ENCODE measurements around the gene NHSL1. TPM values are rescaled to one million over a fixed set of nuclear protein-coding genes. Genes with fewer than 3 reads are reported as not detected.
A peak's percentile ranks its signal among the peaks of the same experiment; 100 is the strongest.

The NHSL1 gene
- total RNA-seq, 1 experiment from 2014 or later: 13.9 TPM

DNA sequence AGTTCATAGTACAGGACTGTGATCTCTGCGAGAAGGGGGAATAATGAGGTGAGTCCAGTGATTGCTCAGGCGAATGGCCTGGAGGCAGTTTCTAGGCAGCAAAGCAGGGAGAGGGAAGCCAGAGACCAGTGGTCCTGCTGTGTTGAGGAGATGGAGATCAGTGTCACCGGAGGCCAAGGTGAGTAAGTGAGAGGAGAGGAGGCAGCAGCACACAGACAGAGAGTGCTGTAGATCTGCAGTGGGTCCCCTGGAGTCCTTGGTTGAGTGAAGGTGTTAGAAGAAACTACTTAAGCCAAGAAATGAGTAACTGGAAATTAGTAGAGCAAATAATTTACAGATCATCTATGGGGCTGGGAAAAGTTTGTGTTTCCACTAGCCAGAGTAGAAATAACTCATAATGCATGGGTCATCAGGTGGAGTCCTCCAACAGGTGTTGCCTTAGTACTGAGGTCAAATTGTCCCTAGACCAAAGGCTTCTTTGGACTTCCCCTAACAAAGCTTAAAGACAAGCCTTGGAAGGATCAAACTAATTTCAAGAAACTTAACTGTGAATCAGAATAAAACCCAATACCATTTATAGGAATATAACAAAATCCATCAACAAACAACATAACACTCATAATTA lies 81.7 kb downstream of the NHSL1 start:
- H3K27me3 ChIP-seq (replicated peaks): no peaks in the 10 kb centered on the region
- no peak overlapping the region for H3K27ac ChIP-seq
- peaks cover 15% of the 10 kb centered on the region for H3K36me3 ChIP-seq
- H3K9me3 ChIP-seq (replicated peaks): no peaks in the 10 kb centered on the region; the same call in 1 of the 2 replicates
- no peaks in the 10 kb centered on the region for H3K4me1 ChIP-seq (replicated peaks)
- no peak overlapping the region for H3K4me3 ChIP-seq
- DNase-seq (ENCODE audit: low read depth in 1 of 2, low spot score in 2 of 2): no peak

DNA sequence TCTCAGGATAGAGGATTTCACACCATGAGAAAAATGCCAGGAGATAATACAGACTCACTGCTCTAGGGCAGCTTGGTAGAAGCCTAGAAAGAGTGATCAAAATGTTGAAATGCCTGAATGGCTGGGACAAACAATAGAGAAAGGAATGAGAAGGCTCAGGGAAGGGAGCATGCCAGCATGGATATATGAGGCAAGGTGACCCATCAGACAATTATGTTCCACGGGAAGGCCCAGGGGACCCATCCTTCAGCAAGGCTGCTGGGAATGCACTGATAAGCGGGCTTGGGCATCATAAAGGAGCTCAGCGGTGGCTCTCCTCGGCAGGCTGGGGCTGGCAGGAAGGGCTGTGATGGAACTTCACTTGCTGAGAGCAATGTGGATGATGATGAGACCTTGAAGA lies 83.1 kb downstream of the NHSL1 start:
- no peak for DNase-seq (ENCODE audit: low read depth in 1 of 2, low spot score in 2 of 2)
- Histone ChIP-seq H3K27me3 (replicated peaks) (no peaks in the 10 kb centered on the region), H3K4me1 (replicated peaks) (peaks cover 9% of the 10 kb centered on the region), H3K27ac (no peak overlapping the region), H3K9me3 (replicated peaks) (no peaks in the 10 kb centered on the region; the same call in 1 of the 2 replicates), H3K36me3 (peaks cover 13% of the 10 kb centered on the region), H3K4me3 (no peak overlapping the region)

DNA sequence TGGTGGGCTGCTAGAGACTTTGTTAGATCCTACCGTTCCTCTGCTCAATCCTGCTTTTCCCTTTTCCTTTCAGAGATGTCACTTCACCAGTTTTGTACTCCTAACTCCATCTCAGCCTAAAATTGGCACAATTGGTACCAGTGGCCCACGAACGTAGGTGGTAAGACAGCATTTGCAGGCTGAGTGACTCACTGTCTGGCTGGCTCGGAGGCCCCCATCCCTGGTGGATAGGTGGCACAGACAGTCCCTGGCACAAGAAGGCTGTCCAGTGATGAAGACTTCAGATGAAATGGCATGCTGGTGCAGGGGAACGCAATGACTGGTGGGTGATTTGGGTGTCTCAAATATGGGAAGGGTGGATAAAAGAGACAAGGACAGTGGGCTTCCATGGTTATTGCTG lies 84.2 kb downstream of the NHSL1 start:
- no peaks in the 10 kb centered on the region for H3K27me3 ChIP-seq (replicated peaks)
- no peak for DNase-seq (ENCODE audit: low read depth in 1 of 2, low spot score in 2 of 2)
- no peak overlapping the region for H3K27ac ChIP-seq
- peaks cover 18% of the 10 kb centered on the region for H3K36me3 ChIP-seq
- no peaks in the 10 kb centered on the region; the same call in 1 of the 2 replicates for H3K9me3 ChIP-seq (replicated peaks)
- peaks cover 20% of the 10 kb centered on the region for H3K4me1 ChIP-seq (replicated peaks)
- no peak overlapping the region for H3K4me3 ChIP-seq

DNA sequence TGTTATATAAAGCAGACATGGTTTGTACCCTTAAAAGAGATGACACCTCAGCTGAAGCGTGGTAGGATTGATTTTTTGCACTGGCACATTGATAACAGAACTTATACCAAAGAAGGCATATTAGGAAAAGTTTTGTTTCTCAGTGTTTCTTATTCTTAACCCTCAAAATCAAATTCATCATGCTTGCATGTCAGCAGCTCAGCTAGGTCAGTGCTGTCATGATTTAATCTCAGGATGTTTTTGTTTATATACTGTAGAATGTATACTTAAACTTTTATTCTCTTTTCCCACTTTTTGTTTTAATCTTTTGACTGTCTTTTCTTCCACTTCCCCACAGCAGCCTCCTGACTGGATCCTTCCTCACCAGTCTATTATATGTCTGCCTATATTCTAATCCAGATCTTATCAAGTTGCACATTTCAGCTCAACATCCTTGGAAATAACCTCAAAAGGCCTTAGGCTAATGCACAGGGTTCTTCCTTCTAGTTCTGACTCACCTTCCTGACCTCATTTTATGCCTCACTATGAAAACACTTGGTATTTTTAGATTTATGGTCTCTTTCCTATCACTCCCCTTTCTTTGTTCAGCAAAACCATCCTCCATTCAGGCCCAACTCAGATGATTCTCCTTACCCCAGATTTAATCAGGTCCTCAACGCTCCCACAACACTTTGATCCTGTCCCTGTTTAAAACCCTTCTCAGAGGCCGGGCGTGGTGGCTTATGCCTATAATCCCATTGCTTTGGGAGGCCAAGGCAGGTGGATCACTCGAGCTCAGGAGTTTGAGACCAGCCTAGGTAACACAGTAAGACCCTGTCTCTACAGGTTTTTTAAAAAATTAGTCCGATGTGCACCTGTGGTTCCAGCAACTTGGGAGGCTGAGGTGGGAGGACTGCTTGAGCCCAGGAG lies 88.1 kb downstream of the NHSL1 start:
- peak in 1 of 2 experiments; percentile 68 for DNase-seq (ENCODE audit: low read depth in 1 of 2, low spot score in 2 of 2)
- Histone ChIP-seq H3K36me3 (peaks cover 40% of the 10 kb centered on the region), H3K27ac (peak overlapping the region; percentile 28)

DNA sequence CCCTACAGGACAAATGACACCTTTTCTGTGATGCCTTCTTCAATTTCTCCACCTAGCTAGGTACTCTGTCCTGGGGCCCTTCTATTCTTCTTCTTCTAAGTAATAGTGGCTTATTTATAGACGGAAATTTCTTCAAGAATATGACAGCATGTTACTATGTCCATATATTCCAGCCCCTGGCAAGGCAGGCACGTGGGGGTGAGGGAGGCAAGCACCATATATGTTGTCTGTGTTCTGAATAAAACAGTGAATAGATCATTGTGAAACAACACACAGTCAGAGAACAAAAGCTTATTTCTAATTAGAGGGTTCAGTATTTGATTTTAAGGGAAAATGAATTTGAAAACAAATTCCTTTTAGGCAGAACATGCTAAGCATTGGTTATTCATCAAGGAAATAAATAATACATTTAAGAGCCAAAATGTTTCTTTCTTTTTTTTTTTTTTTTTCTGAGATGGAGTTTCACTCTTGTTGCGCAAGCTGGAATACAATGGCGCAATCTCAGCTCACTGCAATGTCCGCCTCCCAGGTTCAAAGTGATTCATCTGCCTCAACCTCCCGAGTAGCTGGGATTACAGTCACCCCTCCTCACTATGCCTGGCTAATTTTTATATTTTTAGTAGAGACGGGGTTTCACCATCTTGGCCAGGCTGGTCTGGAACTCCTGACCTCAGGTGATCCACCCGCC lies 89.1 kb downstream of the NHSL1 start:
- no peaks in the 10 kb centered on the region for H3K27me3 ChIP-seq (replicated peaks)

More for the DNA sequence above, 88.1 kb downstream of the NHSL1 start:
- H3K27me3 ChIP-seq (replicated peaks): no peaks in the 10 kb centered on the region
- H3K4me3 ChIP-seq: no peak overlapping the region
- H3K9me3 ChIP-seq (replicated peaks): no peaks in the 10 kb centered on the region
- H3K4me1 ChIP-seq (replicated peaks): peaks cover 20% of the 10 kb centered on the region

DNA sequence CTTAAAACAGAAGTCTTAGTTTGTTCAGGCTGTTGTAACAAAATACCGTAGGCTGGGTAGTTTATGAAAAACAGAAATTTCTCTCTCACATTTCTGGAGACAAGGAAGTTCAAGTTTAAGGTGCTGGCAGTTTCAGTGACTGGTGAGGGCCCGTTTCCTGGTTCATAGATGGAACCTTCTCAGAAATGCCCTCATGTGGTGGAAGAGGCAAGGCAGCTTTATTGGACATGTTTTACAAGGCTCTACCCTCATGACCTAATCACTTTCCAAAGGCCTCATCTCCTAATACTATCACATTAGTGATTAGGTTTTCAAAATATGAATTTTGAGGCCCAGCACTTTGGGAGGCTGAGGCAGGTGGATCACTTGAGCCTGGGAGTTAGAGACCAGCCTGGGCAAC lies 92.9 kb downstream of the NHSL1 start:
- Histone ChIP-seq H3K27me3 (replicated peaks) (no peaks in the 10 kb centered on the region), H3K27ac (no peak overlapping the region), H3K9me3 (replicated peaks) (no peaks in the 10 kb centered on the region), H3K36me3 (peaks cover 39% of the 10 kb centered on the region), H3K4me1 (replicated peaks) (peaks cover 23% of the 10 kb centered on the region), H3K4me3 (no peak overlapping the region)
- no peak for DNase-seq (ENCODE audit: low read depth in 1 of 2, low spot score in 2 of 2)

More for the DNA sequence above, 89.1 kb downstream of the NHSL1 start:
- Histone ChIP-seq H3K36me3 (peaks cover 49% of the 10 kb centered on the region), H3K4me1 (replicated peaks) (peaks cover 20% of the 10 kb centered on the region), H3K27ac (peak overlapping the region; percentile 28), H3K4me3 (no peak overlapping the region), H3K9me3 (replicated peaks) (no peaks in the 10 kb centered on the region)
- no peak for DNase-seq (ENCODE audit: low read depth in 1 of 2, low spot score in 2 of 2)

DNA sequence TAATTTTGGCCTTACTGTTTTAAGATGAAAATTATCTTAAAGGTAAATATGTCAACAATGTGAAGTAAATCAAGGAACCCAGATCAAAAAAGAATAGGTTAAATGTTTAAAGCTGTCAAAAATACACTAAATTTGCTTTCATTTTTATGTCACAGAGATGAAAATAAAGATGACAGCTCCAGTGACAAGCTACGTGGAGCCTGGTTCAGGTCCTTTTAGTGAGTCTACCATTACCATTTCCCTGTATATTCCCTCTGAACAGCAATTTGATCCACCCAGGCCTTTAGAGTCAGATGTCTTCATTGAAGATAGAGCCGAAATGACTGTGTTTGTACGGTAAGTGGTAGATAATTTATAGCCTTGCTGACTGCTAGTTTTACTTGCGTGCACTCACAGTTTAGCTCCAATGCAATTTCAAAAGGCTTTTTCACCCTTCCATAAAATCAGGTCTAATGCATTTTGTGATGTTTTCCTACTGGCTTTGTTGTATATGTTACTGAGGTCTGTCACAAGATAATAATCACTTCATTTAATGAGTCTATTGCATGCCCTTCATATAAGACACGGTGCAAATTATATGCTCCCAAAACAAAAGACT lies 93.4 kb downstream of the NHSL1 start:
- no peaks in the 10 kb centered on the region for H3K27me3 ChIP-seq (replicated peaks)
- no peak overlapping the region for H3K27ac ChIP-seq
- no peak overlapping the region for H3K4me3 ChIP-seq
- no peaks in the 10 kb centered on the region for H3K9me3 ChIP-seq (replicated peaks)
- H3K4me1 ChIP-seq (replicated peaks): peaks cover 17% of the 10 kb centered on the region
- no peak for DNase-seq (ENCODE audit: low read depth in 1 of 2, low spot score in 2 of 2)
- H3K36me3 ChIP-seq: peaks cover 39% of the 10 kb centered on the region

DNA sequence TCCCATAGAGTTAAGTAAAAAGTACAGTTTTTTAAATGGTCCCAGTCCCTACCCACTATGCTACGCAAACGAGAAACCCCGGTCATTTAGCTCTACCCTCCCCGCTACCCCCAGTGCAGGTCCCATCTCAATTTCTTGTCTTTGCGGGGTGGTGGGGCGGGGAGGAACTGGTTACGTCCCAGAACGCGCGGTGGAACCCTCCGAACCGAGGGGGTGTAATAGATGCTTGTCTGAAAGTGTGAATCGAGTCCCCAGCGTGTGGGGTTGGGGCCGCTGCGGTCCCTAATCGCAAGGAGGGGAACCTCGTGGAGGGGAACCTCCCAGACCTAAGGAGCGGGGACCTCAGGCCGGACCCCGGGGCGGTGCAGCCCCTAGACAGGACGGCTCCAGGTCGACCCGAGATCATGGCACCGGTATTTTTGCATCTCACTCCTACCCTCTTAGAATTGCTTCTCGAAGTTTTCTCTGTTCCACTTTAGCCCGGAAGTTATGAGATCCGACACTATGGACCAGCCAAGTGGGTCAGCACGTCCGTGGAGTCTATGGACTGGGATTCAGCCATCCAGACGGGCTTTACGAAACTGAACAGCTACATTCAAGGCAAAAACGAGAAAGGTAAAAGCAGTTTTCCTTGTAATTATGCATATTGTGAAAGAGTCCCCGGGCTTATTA lies 94.5 kb downstream of the NHSL1 start:
- Histone ChIP-seq H3K27ac (peak overlapping the region; percentile 48; the same call in 1 of the 2 replicates), H3K4me1 (replicated peaks) (peaks cover 9% of the 10 kb centered on the region)

DNA sequence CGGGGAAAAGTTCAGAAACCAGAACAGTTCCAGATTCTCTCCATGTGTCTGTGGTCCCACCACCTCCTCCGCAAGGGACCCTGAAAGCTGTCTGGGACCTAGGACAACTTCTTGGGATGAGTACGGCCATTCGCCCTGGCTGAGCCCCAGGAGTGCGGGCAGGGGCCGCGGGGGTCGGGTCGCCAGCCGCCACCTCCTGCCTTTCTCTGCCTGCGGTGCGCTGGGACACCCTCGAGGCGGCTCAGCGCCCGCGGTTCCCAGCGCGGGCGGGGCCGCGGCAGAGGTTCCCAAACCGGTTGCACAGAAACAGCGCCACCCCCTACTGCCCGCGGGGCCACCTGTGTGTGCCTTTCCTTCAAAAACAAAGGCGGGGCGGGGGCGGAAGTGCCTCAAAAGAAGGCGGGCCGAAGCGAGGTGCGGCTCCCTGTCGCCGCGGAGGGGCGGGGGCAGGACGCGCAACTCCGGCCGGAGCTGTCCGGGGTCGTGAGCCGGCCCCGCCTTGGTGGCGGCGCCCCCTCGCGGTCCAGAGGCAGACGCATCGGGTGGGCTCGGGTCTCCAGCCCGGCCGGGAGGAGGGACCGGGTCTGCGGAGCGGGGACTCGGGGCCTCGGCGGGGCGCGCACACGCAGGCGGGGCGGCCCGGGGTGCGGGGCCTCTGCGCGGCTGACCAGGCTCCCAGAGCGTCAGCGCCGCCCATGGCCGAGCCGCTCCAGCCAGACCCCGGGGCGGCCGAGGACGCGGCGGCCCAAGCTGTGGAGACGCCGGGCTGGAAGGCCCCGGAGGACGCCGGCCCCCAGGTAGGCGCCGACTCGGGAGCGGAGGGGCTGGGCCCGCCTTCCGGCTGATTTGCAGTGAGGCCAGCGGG lies 95.3 kb downstream of the NHSL1 start, which contains the start of gene HEBP2:
TSS of gene HEBP2 (plus strand) at position 423 of the 865 bp plus-strand sequence. CDS start at position 696, 273 bp downstream.
- no peaks in the 10 kb centered on the region for H3K9me3 ChIP-seq (replicated peaks)
- peak within 1 kb of the TSS; percentile 48 for H3K27ac ChIP-seq
- H3K36me3 ChIP-seq: peaks cover 27% of the 10 kb centered on the region
- peak; percentile 86 to 91 for DNase-seq (ENCODE audit: low read depth in 1 of 2, low spot score in 2 of 2)
- H3K27me3 ChIP-seq (replicated peaks): no peaks in the 10 kb centered on the region
- H3K4me3 ChIP-seq: peak within 1 kb of the TSS; percentile 74
- H3K4me1 ChIP-seq (replicated peaks): peaks cover 9% of the 10 kb centered on the region

More for the DNA sequence above, 94.5 kb downstream of the NHSL1 start:
- Histone ChIP-seq H3K27me3 (replicated peaks) (no peaks in the 10 kb centered on the region), H3K36me3 (peaks cover 34% of the 10 kb centered on the region), H3K9me3 (replicated peaks) (no peaks in the 10 kb centered on the region), H3K4me3 (peak overlapping the region; percentile 74)
- DNase-seq (ENCODE audit: low read depth in 1 of 2, low spot score in 2 of 2): no peak

DNA sequence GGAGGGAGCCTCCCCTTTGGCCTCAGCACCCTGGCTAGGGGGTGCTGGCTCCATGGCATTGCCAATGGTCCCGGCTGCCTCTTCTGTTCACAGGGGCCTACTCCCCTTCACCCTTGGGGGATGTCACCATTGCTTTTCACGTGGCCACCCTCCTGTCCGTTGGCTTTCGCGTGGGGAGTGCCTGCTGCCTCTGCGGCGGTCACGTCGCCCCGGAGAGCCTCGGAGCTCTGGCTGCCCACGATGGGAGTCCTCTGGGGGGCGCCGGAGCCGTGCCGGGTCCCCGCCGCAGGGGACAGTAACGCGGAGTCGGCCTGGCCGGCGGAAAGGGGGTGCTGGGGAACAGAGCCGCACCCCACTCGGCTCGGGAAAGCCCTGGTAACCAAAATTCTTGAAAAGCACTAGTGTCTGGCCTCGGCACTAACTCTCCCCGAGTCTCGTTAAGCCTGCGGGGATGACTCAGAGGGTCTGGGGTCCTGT lies 95.9 kb downstream of the NHSL1 start:
- Histone ChIP-seq H3K9me3 (replicated peaks) (no peaks in the 10 kb centered on the region), H3K4me1 (replicated peaks) (peaks cover 9% of the 10 kb centered on the region), H3K27ac (peak overlapping the region; percentile 15; the same call in 1 of the 2 replicates), H3K4me3 (peak overlapping the region; percentile 74), H3K27me3 (replicated peaks) (no peaks in the 10 kb centered on the region), H3K36me3 (peaks cover 27% of the 10 kb centered on the region)
- DNase-seq (ENCODE audit: low read depth in 1 of 2, low spot score in 2 of 2): peak in 1 of 2 experiments; percentile 55

DNA sequence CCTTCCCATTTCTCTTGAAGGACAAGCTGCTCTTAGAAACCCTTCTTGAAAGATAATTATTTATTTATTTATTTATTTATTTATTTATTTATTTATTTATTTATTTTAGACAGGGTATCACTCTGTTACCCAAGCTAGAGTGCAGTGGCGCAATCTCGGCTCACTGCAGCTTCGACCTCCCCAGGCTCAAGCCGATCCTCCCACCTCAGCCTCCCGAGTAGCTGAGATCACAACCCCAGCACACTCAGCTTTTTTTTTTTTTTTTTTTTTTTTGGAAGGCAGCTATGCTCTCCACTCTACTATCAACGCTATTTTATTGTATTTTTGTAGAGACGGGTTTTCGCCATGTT lies 96.5 kb downstream of the NHSL1 start:
- Histone ChIP-seq H3K4me3 (peak overlapping the region; percentile 74), H3K9me3 (replicated peaks) (no peaks in the 10 kb centered on the region), H3K27ac (no peak overlapping the region), H3K4me1 (replicated peaks) (peaks cover 9% of the 10 kb centered on the region), H3K36me3 (peaks cover 23% of the 10 kb centered on the region), H3K27me3 (replicated peaks) (no peaks in the 10 kb centered on the region)
- no peak for DNase-seq (ENCODE audit: low read depth in 1 of 2, low spot score in 2 of 2)
